Parathyroid adenoma (tissue), 2 donors: ENCODE measurements around the gene PRR15L.
"Not testable (repeated sequence)": the region's sequence is repeated elsewhere in the genome, so short reads cannot be mapped to it uniquely, and the experiment has no call there.

ENCODE experiments used
- H2AFZ ChIP-seq: fragments of 300-600 bp; sonication (generic); one replicate; pipeline ENCODE4 v1.7.0; 2017; ENCODE audit warnings: antibody characterized with exemption, mild to moderate bottlenecking
- H3K27ac ChIP-seq: fragments of 300-600 bp; sonication (generic); one replicate; pipeline ENCODE4 v1.7.0; 2017
- H3K27me3 ChIP-seq: fragments of 300-600 bp; sonication (generic); one replicate; pipeline ENCODE4 v1.7.0; 2017; ENCODE audit warnings: low read length; ENCODE audit not compliant: control insufficient read depth, insufficient read depth
- H3K36me3 ChIP-seq: fragments of 300-600 bp; sonication (generic); one replicate; pipeline ENCODE4 v1.7.0; 2017; ENCODE audit warnings: low read length; ENCODE audit not compliant: control insufficient read depth, insufficient read depth
- H3K4me1 ChIP-seq: fragments of 300-600 bp; sonication (generic); one replicate; pipeline ENCODE4 v1.7.0; 2017; ENCODE audit warnings: control low read depth
- H3K4me2 ChIP-seq: fragments of 300-600 bp; sonication (generic); one replicate; pipeline ENCODE4 v1.7.0; 2017; ENCODE audit warnings: low read length
- H3K4me3 ChIP-seq: fragments of 300-600 bp; sonication (generic); one replicate; pipeline ENCODE4 v1.7.0; 2017; ENCODE audit warnings: low read depth, low read length
- H3K79me2 ChIP-seq: fragments of 300-600 bp; sonication (generic); one replicate; pipeline ENCODE4 v1.7.0; 2017; ENCODE audit warnings: control low read depth
- H3K9ac ChIP-seq: fragments of 300-600 bp; sonication (generic); one replicate; pipeline ENCODE4 v1.7.0; 2017; ENCODE audit warnings: mild to moderate bottlenecking
- H3K9me3 ChIP-seq: fragments of 300-600 bp; sonication (generic); one replicate; pipeline ENCODE4 v1.7.0; 2017; ENCODE audit warnings: low read length; ENCODE audit not compliant: control insufficient read depth
- CTCF ChIP-seq: fragments of 300-600 bp; sonication (generic); IDR thresholded peaks from one replicate; pipeline ENCODE4 v1.7.0; 2017; ENCODE audit warnings: antibody characterized with exemption, mild to moderate bottlenecking
- donor health status: primary hyperparathyroidism.

PRR15L gene

GRCh38 chr17:48002916-48003416 is 45.3 kb upstream of the PRR15L start:
- no peak for TF ChIP-seq CTCF
- Histone ChIP-seq H2AFZ (peak overlapping the region; percentile 82), H3K9ac (no peak overlapping the region), H3K4me1 (peaks cover 32% of the 10 kb centered on the region), H3K4me2 (peak overlapping the region; percentile 46), H3K27ac (peak overlapping the region; percentile 93), H3K36me3 (no peaks in the 10 kb centered on the region), H3K79me2 (no peaks in the 10 kb centered on the region), H3K4me3 (peak overlapping the region; percentile 2), H3K9me3 (no peaks in the 10 kb centered on the region), H3K27me3 (no peaks in the 10 kb centered on the region)

- H3K36me3 ChIP-seq, result no peaks in the 10 kb centered on the region
- H3K4me3 ChIP-seq, result peak overlapping the region; percentile 2
- H2AFZ ChIP-seq, result peak overlapping the region; percentile 82
- no peaks in the 10 kb centered on the region for H3K9me3 ChIP-seq
- H3K79me2 ChIP-seq, result no peaks in the 10 kb centered on the region
- peaks cover 32% of the 10 kb centered on the region for H3K4me1 ChIP-seq
- peak overlapping the region; percentile 93 for H3K27ac ChIP-seq
- H3K4me2 ChIP-seq, result peak overlapping the region; percentile 46
- no peak for TF ChIP-seq CTCF
- H3K9ac ChIP-seq, result no peak overlapping the region
- H3K27me3 ChIP-seq, result no peaks in the 10 kb centered on the region
These were observed 44.7 kb upstream of the PRR15L start for GRCh38 chr17:48002266-48002915.

- H3K4me1 ChIP-seq, result peaks cover 32% of the 10 kb centered on the region
- peak overlapping the region; percentile 93 for H3K27ac ChIP-seq
- not testable (repeated sequence) for H2AFZ ChIP-seq, H3K36me3 ChIP-seq, H3K4me3 ChIP-seq, H3K9me3 ChIP-seq, H3K27me3 ChIP-seq, H3K9ac ChIP-seq, H3K4me2 ChIP-seq, H3K79me2 ChIP-seq
These were observed 44.0 kb upstream of the PRR15L start for GRCh38 chr17:48001657-48002056.

GRCh38 chr17:48001197-48001596 is 43.5 kb upstream of the PRR15L start:
- Histone ChIP-seq H3K9ac (no peak overlapping the region), H3K79me2 (no peaks in the 10 kb centered on the region), H2AFZ (no peak overlapping the region), H3K4me3 (no peak overlapping the region), H3K4me2 (no peak overlapping the region), H3K9me3 (no peaks in the 10 kb centered on the region), H3K36me3 (no peaks in the 10 kb centered on the region), H3K27ac (no peak overlapping the region), H3K4me1 (peaks cover 32% of the 10 kb centered on the region), H3K27me3 (no peaks in the 10 kb centered on the region)
- no peak for TF ChIP-seq CTCF

- Histone ChIP-seq H3K79me2 (no peaks in the 10 kb centered on the region), H3K4me3 (no peak overlapping the region), H3K4me2 (no peak overlapping the region), H3K9me3 (no peaks in the 10 kb centered on the region), H3K36me3 (no peaks in the 10 kb centered on the region), H3K9ac (no peak overlapping the region), H3K27me3 (no peaks in the 10 kb centered on the region), H3K4me1 (peaks cover 21% of the 10 kb centered on the region), H3K27ac (no peak overlapping the region), H2AFZ (no peak overlapping the region)
- no peak for TF ChIP-seq CTCF
These were observed 41.9 kb upstream of the PRR15L start for GRCh38 chr17:47999582-47999981.
